Subcutaneous adipose tissue (tissue), 4 donors: ENCODE results near the gene SCAF11. TPM values are rescaled to one million over a fixed set of nuclear protein-coding genes. Genes with fewer than 3 reads are reported as not detected.

Experiments
- total RNA-seq, 4 donors: library from RNA; depleted of rRNA; stranded (reverse); fragments of >200 nt; gene quantifications; one replicate each; pipeline ENCODE4 v1.1.0, GENCODE V29; 2016
- TF ChIP-seq, protein P1 (sequence below): fragments of 450-650 bp; IDR thresholded peaks from one replicate; pipeline ENCODE4 v1.5.1; 2016; ENCODE audit warnings: low read depth, mild to moderate bottlenecking, control low read depth, antibody characterized with exemption, moderate library complexity

The SCAF11 gene
- total RNA-seq, 4 donors from 2014 or later, result 143 to 270 (median 191) TPM

DNA sequence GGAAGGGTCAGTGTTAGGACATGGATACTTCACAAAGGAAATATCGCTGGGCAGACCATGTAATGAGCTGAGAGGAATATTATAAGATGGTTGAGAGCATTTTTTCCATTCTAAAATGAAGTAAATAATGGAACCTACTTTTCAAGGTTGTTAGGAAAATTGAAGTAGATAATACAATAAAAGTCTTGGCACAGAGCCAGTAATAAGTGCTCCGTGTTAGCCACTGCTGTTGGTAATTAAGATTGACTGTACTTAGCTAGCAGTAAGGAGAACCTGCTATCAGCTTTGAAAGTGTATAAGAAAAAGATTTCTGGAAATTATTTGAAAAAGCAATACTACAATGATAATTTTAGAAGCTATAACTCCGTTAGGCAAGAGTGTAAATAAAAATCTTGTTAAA, 77.6 kb downstream of the SCAF11 start:
- TF ChIP-seq, protein P1, sequence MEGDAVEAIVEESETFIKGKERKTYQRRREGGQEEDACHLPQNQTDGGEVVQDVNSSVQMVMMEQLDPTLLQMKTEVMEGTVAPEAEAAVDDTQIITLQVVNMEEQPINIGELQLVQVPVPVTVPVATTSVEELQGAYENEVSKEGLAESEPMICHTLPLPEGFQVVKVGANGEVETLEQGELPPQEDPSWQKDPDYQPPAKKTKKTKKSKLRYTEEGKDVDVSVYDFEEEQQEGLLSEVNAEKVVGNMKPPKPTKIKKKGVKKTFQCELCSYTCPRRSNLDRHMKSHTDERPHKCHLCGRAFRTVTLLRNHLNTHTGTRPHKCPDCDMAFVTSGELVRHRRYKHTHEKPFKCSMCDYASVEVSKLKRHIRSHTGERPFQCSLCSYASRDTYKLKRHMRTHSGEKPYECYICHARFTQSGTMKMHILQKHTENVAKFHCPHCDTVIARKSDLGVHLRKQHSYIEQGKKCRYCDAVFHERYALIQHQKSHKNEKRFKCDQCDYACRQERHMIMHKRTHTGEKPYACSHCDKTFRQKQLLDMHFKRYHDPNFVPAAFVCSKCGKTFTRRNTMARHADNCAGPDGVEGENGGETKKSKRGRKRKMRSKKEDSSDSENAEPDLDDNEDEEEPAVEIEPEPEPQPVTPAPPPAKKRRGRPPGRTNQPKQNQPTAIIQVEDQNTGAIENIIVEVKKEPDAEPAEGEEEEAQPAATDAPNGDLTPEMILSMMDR, result no peak

DNA sequence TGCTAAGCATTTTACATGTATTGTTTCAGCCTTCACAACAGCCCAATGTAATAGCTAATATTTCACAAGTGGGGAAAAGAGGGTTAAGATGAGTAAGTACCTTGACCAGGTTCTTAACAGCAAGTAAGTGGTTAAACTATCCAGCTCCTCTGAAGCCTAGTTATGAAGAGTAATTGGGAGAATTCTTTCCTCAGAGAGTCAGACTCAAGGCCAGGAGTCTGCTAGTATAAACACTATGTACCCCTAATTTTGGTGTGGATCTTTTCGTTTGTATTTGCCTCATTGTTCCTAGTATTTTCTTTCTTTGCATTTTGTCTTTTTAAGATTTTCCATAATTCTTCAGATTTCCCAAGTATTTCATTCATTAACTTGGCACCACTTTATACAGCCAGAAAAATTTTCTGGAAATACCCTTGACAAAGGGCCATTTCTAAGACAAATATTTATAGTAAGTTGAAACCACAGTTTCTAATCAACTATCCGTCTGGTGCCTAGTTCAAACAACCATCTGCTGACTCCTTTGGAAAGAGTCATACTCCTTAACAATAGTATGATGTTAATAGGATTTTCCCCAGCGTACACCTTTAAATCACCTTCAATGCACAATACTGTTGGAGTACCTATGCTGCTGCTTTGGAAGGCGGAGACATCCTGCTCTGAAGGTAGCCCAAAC, 81.2 kb downstream of the SCAF11 start:
- TF ChIP-seq, protein P1, result no peak

GRCh38 chr12:45907955-45908354, 82.4 kb downstream of the SCAF11 start:
- TF ChIP-seq, protein P1, result no peak

DNA sequence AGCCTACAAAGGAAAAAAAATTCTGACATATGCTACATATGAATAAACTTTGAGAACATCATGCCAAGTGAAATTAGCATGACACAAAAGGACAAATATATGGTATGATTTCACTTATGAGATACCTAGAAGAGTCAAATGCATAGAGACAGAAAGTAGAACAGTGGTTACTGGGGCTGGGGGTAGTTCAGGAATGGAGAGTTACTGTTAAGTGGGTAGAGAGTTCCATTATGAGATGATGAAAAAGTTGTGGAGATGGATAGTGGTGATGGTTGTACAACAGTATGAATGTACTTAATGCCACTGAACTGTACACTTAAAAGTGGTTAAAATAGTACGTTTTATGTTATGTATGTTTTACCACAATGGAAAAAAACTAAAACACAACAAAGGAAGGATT, 92.3 kb downstream of the SCAF11 start:
- TF ChIP-seq, protein P1, result no peak

- TF ChIP-seq, protein P1, result no peak
Measured at GRCh38 chr12:45895961-45896360, 94.4 kb downstream of the SCAF11 start.

- TF ChIP-seq, protein P1, result no peak
Measured at GRCh38 chr12:45893240-45893639, 97.1 kb downstream of the SCAF11 start.

GRCh38 chr12:45890276-45890675, 100.1 kb downstream of the SCAF11 start:
- TF ChIP-seq, protein P1, result no peak
